ENCODE measurements around the gene CLIC2. TPM values are rescaled to one million over a fixed set of nuclear protein-coding genes. Genes with fewer than 3 reads are reported as not detected.

The CLIC2 gene
- total RNA-seq, 1 donor from 2014 or later = 7.3 TPM

DNA sequence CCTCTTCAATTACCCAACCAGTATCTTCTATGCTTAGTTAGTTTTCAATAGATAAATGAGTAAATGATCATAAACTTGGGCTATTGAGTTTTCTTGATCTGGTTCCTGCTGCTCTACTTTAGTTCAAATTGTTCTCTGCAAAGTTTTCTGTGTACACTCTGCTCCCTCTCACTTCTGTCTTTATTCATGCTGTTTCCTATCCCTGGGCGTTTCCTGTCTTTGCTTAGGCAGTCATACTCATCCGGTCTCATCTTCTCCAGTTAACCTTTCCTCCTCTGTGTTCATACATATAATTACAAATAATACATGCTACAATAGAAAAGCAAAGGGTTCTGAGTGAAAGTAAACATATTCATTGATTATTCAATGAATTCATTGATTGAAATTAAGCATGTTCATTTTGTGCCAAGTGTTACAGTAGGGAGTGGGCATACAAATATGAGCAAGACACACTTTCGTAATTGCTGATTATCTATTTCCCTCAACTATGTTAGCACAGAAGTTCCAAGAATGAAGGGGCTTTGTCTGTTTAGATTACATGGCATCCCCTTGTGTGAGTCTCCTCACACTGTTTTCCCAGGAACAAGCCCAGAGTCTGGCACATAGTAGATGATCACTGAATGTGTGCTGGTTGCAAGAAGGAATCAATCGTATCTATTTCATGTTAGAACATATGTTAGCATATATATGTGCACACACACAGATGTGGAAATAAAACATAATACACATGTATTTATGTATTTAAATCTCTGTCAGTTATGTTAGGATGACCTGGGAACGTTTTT is 71.3 kb downstream of the CLIC2 start:
- no peak for DNase-seq (ENCODE audit: low read depth, low spot score)

GRCh38 chrX:155259752-155260151 is 74.7 kb downstream of the CLIC2 start:
- DNase-seq (ENCODE audit: low read depth, low spot score) = no peak

DNA sequence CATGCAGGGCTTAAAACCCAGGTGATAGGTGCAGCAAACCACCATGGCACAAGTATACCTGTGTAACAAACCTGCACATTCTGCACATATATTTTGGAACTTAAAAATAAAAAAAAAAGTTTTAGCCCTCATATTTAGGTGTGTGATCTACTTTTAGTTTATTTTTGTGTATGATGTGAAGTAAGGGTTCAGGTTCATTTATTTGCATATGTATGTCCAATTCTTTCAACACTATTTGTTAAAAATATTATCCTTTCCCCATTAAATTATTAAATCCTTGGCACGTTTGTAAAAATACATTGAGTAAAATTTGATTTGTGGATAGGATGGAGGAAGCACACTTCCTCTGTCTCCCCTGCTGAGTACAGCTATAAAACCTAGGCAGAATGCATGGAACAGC is 83.0 kb downstream of the CLIC2 start:
- no peak for DNase-seq (ENCODE audit: low read depth, low spot score)

- no peak for DNase-seq (ENCODE audit: low read depth, low spot score)
Measured at GRCh38 chrX:155247497-155247896, 86.9 kb downstream of the CLIC2 start.

DNA sequence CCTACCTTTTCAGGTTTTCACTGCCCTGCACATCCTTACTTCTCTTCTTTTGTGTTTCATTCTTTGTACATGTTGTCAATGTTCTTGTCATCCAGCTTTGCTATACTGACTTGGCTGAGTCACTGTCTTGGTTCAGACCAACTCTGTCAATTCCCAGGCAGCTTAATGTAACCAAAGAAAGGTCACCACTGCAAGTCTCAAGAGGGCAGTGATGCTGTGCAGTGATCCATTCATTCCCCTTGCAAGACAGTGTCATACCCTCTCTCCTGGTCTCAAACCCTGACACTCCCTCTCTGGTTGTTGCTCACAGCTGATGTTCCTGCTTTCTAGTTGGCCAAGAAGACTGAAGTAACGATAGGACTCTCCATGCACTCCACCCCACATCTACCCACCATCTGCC is 87.7 kb downstream of the CLIC2 start:
- DNase-seq (ENCODE audit: low read depth, low spot score) = no peak

DNA sequence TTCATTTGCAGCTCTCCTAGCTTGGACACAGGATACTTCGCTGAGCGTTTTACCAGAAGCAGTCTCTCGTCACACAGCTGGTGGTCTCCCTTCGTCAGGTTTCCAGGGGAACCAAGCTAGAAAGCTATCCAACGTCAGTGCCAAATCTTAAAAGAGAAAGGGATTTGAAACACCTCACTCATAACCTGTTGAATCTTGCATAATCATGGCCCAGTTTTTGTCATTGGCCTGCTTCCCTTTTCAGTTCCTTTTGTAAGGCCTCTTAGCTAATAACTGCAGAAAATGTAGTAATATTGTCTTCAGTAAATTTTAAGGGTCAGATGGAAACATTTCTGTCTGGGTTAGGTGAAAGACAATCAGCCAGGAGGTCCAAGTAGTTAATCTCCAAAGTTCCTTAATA is 92.1 kb downstream of the CLIC2 start:
- DNase-seq (ENCODE audit: low read depth, low spot score) = no peak

- no peak for DNase-seq (ENCODE audit: low read depth, low spot score)
Measured at GRCh38 chrX:155237719-155238118, 96.7 kb downstream of the CLIC2 start.

DNA sequence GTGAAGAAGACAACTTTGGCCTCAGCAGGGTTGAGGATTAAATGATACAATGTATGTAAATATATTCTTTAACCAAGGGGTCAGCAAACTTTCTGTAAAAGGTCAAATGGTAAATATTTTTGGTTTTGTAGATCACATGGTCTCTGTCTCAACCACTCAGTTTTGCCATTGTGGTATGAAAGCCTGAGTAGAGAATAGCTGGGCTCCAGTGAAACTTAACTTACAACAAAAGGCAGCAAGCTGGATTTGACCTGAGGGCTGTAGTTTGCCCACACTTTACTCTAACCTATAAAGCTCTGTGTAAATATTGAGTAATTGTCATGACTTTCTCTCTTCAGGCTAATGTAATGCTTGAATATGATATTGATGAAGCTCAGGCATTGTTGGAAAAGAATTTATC is 98.5 kb downstream of the CLIC2 start:
- no peak for DNase-seq (ENCODE audit: low read depth, low spot score)

GRCh38 chrX:155231163-155231562 is 103.3 kb downstream of the CLIC2 start:
- no peak for DNase-seq (ENCODE audit: low read depth, low spot score)

Other genes with a start within 250 kb of the CLIC2 start
- 59.6 and 83.0 TPM in 2 replicates for gene VBP1, start 118.2 kb downstream of the CLIC2 start, total RNA-seq
- gene RAB39B, start 70.1 kb downstream of the CLIC2 start, total RNA-seq = 0.07 TPM in 1 of 2 replicates, not detected in the other
- not detected in 2 replicates for gene F8A2, start 47.5 kb upstream of the CLIC2 start, total RNA-seq
- 0.56 and 0.86 TPM in 2 replicates for gene F8A3, start 124.0 kb upstream of the CLIC2 start, total RNA-seq